GM12878 (cell line): ENCODE data around the gene CBARP. TPM values are rescaled to one million over a fixed set of nuclear protein-coding genes. Genes with fewer than 3 reads are reported as not detected.
A peak's percentile ranks its signal among the peaks of the same experiment; 100 is the strongest.

Experiments used
- ATAC-seq: fragments of 200-7000 bp; cut with Tn5 transposase; 3 replicates; pipeline ENCODE4 v1.9.1; 2020; ENCODE audit warnings: mild to moderate bottlenecking, moderate library complexity
- BruUV-seq: library from RNA; stranded (reverse); fragments of 400-500 nt; replicated peaks from 2 replicates; lab custom pipeline; 2021; lab: Mats Ljungman, UMichigan
- CTCF ChIA-PET: fragments of 300-600 bp; sonication (Branson Sonifier 250); formaldehyde crosslinking; extraction: SDS; loops from one replicate; lab custom pipeline; 2021; ENCODE audit warnings: inconsistent platforms; lab: Yijun Ruan, JAX
- POLR2A ChIA-PET: fragments of 350-600 bp; formaldehyde crosslinking; extraction: SDS; loops from one replicate; lab custom pipeline; 2021; ENCODE audit warnings: inconsistent platforms; lab: Charles Lee
- RAD21 ChIA-PET: fragments of 300-600 bp; sonication (Branson Sonifier 250); formaldehyde crosslinking; loops from one replicate; lab custom pipeline; 2023; ENCODE audit warnings: antibody characterized with exemption; ENCODE audit not compliant: unreplicated experiment; lab: Charles Lee
- SMC1A ChIA-PET: fragments of 300-600 bp; sonication (Branson Sonifier 250); formaldehyde crosslinking; loops from one replicate; lab custom pipeline; 2023; ENCODE audit not compliant: unreplicated experiment, uncharacterized antibody; lab: Charles Lee
- DNase-seq: peaks from one replicate; pipeline ENCODE4 v3.0.0-alpha.2; 2011; ENCODE audit warnings: low read depth, low spot score
- FAIRE-seq: peaks from 3 replicates; lab custom pipeline; 2011; peaks lifted over from hg19 to GRCh38; lab: Jason Lieb, UNC
- H2AFZ ChIP-seq: 2 replicates; pipeline ENCODE4 v1.6.0; 2011; ENCODE audit warnings: low read depth, low read length, control low read depth; ENCODE audit not compliant: control insufficient read depth
- H3K27ac ChIP-seq: 2 replicates; pipeline ENCODE4 v1.5.1; 2011; ENCODE audit warnings: control low read depth; ENCODE audit not compliant: control insufficient read depth, insufficient read depth
- H3K27me3 ChIP-seq, 2 experiments: replicated peaks in 1 of 2; 2 replicates each; pipeline versions ENCODE4 v1.6.0 to v1.6.1; 2011; ENCODE audit warnings: low read length in 1 of 2; ENCODE audit not compliant: control insufficient read depth in 2 of 2, insufficient read depth in 2 of 2
- H3K36me3 ChIP-seq, 2 experiments: 2 replicates each; pipeline ENCODE4 v1.5.1; 2011; ENCODE audit warnings: low read length in 1 of 2; ENCODE audit not compliant: control insufficient read depth in 2 of 2, insufficient read depth in 2 of 2
- H3K4me1 ChIP-seq: 2 replicates; pipeline ENCODE4 v1.6.1; 2011; ENCODE audit warnings: mild to moderate bottlenecking, low read length, moderate library complexity, mixed read lengths; ENCODE audit not compliant: control insufficient read depth, insufficient read depth
- H3K4me2 ChIP-seq: 2 replicates; pipeline ENCODE4 v1.6.0; 2011; ENCODE audit warnings: control low read depth; ENCODE audit not compliant: control insufficient read depth, insufficient read depth
- H3K4me3 ChIP-seq: fragments of 200-600 bp; sonication (generic); 2 replicates; pipeline ENCODE4 v1.5.1; 2016
- H3K79me2 ChIP-seq: 2 replicates; pipeline ENCODE4 v1.6.0; 2011; ENCODE audit warnings: low read length; ENCODE audit not compliant: control insufficient read depth, insufficient read depth
- H3K9ac ChIP-seq: 2 replicates; pipeline ENCODE4 v1.8.0; 2011; ENCODE audit warnings: low read length, control low read depth, mixed read lengths; ENCODE audit not compliant: control insufficient read depth, insufficient read depth
- H3K9me3 ChIP-seq: replicated peaks from 3 replicates; pipeline ENCODE4 v1.5.1; 2011; ENCODE audit warnings: mild to moderate bottlenecking, low read length; ENCODE audit not compliant: control insufficient read depth, insufficient read depth
- H4K20me1 ChIP-seq: 2 replicates; pipeline ENCODE4 v1.6.0; 2011; ENCODE audit not compliant: control insufficient read depth, insufficient read depth
- BACH1 ChIP-seq: fragments of 450-650 bp; IDR thresholded peaks from 2 replicates; pipeline ENCODE4 v1.6.1; 2017; ENCODE audit warnings: mild to moderate bottlenecking, borderline replicate concordance
- DPF2 ChIP-seq: fragments of 450-650 bp; IDR thresholded peaks from 2 replicates; pipeline ENCODE4 v1.6.1; 2017; ENCODE audit warnings: mild to moderate bottlenecking
- HDAC6 ChIP-seq: fragments of 200-600 bp; sonication (generic); IDR thresholded peaks from one replicate; pipeline ENCODE4 v1.8.0; 2017; ENCODE audit warnings: antibody characterized with exemption; ENCODE audit not compliant: unreplicated experiment
- POLR2A ChIP-seq: IDR thresholded peaks from 2 replicates; pipeline ENCODE4 v1.6.1; 2011; ENCODE audit warnings: low read depth, mild to moderate bottlenecking, low read length
- POLR2AphosphoS2 ChIP-seq: IDR thresholded peaks from 2 replicates; pipeline ENCODE4 v1.6.1; 2011; ENCODE audit warnings: low read depth, mild to moderate bottlenecking, low read length, improper control_type of control experiment, moderate library complexity
- POLR2AphosphoS5 ChIP-seq: IDR thresholded peaks from 2 replicates; pipeline ENCODE4 v1.6.1; 2011; ENCODE audit warnings: mild to moderate bottlenecking, low read length, inconsistent platforms
- WGBS: methylation state at CpG from one replicate; pipeline ENCODE4 v1.1.6; 2016; ENCODE audit warnings: low lambda C conversion rate; ENCODE audit not compliant: insufficient replicate concordance, insufficient coverage; ENCODE audit errors: missing lambda C conversion rate; 5-methylcytosine and 5-hydroxymethylcytosine counted together
- in situ Hi-C: fragments of 300-500 bp; cut with MboI; formaldehyde crosslinking; loops from 9 replicates; pipeline ENCODE4 v1.14.3; 2018; ENCODE audit warnings: mixed read lengths
- intact Hi-C: fragments of 100-400 bp; cut with micrococcal nuclease; formaldehyde crosslinking; loops from one replicate; pipeline ENCODE4 v1.14.2; 2022; ENCODE audit not compliant: unreplicated experiment
- polyA plus RNA-seq, 11 experiments: library from polyadenylated mRNA; depleted of rRNA in 4 of 11; unstranded in 6 of 11; stranded (reverse) in 5 of 11; fragments of >200 nt; fragmentation: Nextera tagmentation in 4 of 11; fragmentation: Illumina TruSeq in 1 of 11; extraction: Ambion mirVana in 4 of 11; extraction: Trizol in 1 of 11; gene quantifications; 1 replicate in 1 of 11; 2 replicates in 10 of 11; pipeline versions ENCODE4 v1.2.1 to v1.2.3, GENCODE V29; 2011 to 2016; ENCODE audit warnings: inconsistent platforms in 2 of 11, missing spikeins in 2 of 11, low read depth in 1 of 11
- total RNA-seq, 4 experiments: library from RNA; depleted of rRNA in 3 of 4; stranded (reverse); fragments of >200 nt in 3 of 4; fragmentation: Illumina TruSeq in 1 of 4; extraction: Trizol in 1 of 4; gene quantifications; 2 replicates each; pipeline versions ENCODE4 v1.2.1 to v1.2.3, GENCODE V29; 2013 to 2021

The CBARP gene
- total and polyA plus RNA-seq, 10 of the 15 experiments (the other 5 are each of a cell fraction or from before 2014, with no cell fraction given): 0.04 to 0.59 (median 0.18) TPM; not detected in 3

- SMC1A ChIA-PET: interaction anchor here (0.9 kb wide), 1 partner anchor 29 kb away, joined by 4 read pairs; no protein-coding TSS in a partner anchor
- Histone ChIP-seq H3K9ac (no peak overlapping the region; the same call in 1 of the 2 replicates), H3K4me1 (peaks cover 30% of the 10 kb centered on the region), H2AFZ (no peak overlapping the region), H4K20me1 (no peaks in the 10 kb centered on the region; the same call in 1 of the 2 replicates), H3K27ac (no peak overlapping the region), H3K36me3 (peaks cover 34 to 40% of the 10 kb centered on the region in 2 experiments), H3K9me3 (no peaks in the 10 kb centered on the region), H3K27me3 (no peaks in the 10 kb centered on the region), H3K79me2 (peaks cover 70% of the 10 kb centered on the region), H3K4me2 (peak overlapping the region; percentile 85; the same call in 1 of the 2 replicates), H3K4me3 (no peak overlapping the region)
- intact Hi-C loops: no loop called here
- no peak for FAIRE-seq
- no peak for ATAC-seq
- RAD21 ChIA-PET: interaction anchor here (3.9 kb wide), 1 partner anchor 29 kb away, joined by 29 read pairs; no protein-coding TSS in a partner anchor
- BruUV-seq: no TSS peak
- POLR2A ChIA-PET: interaction anchor here (0.6 to 1.7 kb wide), 4 partner anchors 10 to 30 kb away, joined by 3 to 8 read pairs (median 4); no protein-coding TSS in a partner anchor
- in situ Hi-C loops: no loop called here
- TF ChIP-seq DPF2: no peak
- peak; percentile 65; the same call in 1 of the 2 replicates for TF ChIP-seq BACH1
- TF ChIP-seq POLR2AphosphoS2: peak; percentile 29; the same call in 1 of the 2 replicates
- TF ChIP-seq POLR2A: peak; percentile 77
- TF ChIP-seq POLR2AphosphoS5: peak; percentile 75
- TF ChIP-seq HDAC6: no peak
- no peak for DNase-seq
- CTCF ChIA-PET: interaction anchor here (0.6 to 4.0 kb wide), 3 partner anchors 29 to 135 kb away, joined by 3 to 32 read pairs (median 6); no protein-coding TSS in a partner anchor
- 95% methylated on average over 23 of the region's 25 CpGs for WGBS
These were observed 35.6 kb upstream of the CBARP start for GRCh38 chr19:1273263-1274041.
